Left ventricle myocardium superior (tissue), 1 donor: ENCODE measurements around the gene LCE3B. TPM values are rescaled to one million over a fixed set of nuclear protein-coding genes. Genes with fewer than 3 reads are reported as not detected.

Experiments
- ATAC-seq: fragments of 200-7000 bp; cut with Tn5 transposase; one replicate; pipeline ENCODE4 v1.9.1; 2020; ENCODE audit warnings: mild to moderate bottlenecking, moderate library complexity
- DNase-seq: peaks from one replicate; pipeline ENCODE4 v3.0.0-alpha.2; 2020
- intact Hi-C: fragments of 100-400 bp; cut with micrococcal nuclease; formaldehyde crosslinking; loops from one replicate; pipeline ENCODE4 v1.11.0; 2022
- total RNA-seq: library from RNA; stranded (reverse); fragmentation: NEBNext Ultra II Directional; extraction: Animal tissue kit (Norgen Biotek cat#: 25700); gene quantifications from one replicate; pipeline ENCODE4 v1.2.1, GENCODE V29; 2021
- donor health status: DM: no; HTN: yes; CAD: no; lungs with severe emphysema.

Gene LCE3B
- total RNA-seq, 1 donor from 2014 or later = not detected

- intact Hi-C loops = no loop called here
- DNase-seq (no peak), ATAC-seq (no peak)
Observed at GRCh38 chr1:152654110-152654509, 40.5 kb downstream of the LCE3B start.

- no peak for DNase-seq
- no peak for ATAC-seq
- intact Hi-C loops = no loop called here
Observed at GRCh38 chr1:152656459-152656858, 42.8 kb downstream of the LCE3B start.

- DNase-seq = no peak
- ATAC-seq = no peak
- intact Hi-C loops = no loop called here
Observed at GRCh38 chr1:152657677-152658076, 44.1 kb downstream of the LCE3B start.

GRCh38 chr1:152658649-152659048 lies 45.0 kb downstream of the LCE3B start:
- DNase-seq (no peak), ATAC-seq (no peak)
- intact Hi-C loops = no loop called here

- DNase-seq (no peak), ATAC-seq (no peak)
- intact Hi-C loops = no loop called here
Observed at GRCh38 chr1:152663098-152663497, 49.5 kb downstream of the LCE3B start, which contains the start of gene LCE2D. TSS of gene LCE2D (plus strand) at chr1:152663380. CDS start at chr1:152664106, 726 bp downstream.

Other genes starting within 250 kb of the LCE3B start
- not detected for gene CRNN, start 199.5 kb upstream of the LCE3B start, total RNA-seq
- not detected for gene LCE5A, start 103.0 kb upstream of the LCE3B start, total RNA-seq
- gene CRCT1, start 99.3 kb upstream of the LCE3B start, total RNA-seq = not detected
- gene LCE3E, start 47.0 kb upstream of the LCE3B start, total RNA-seq = not detected
- gene LCE3D, start 33.3 kb upstream of the LCE3B start, total RNA-seq = not detected
- not detected for gene LCE3C, start 13.6 kb upstream of the LCE3B start, total RNA-seq
- gene LCE3A, start 9.3 kb downstream of the LCE3B start, total RNA-seq = not detected
- gene LCE2D, start 49.6 kb downstream of the LCE3B start, total RNA-seq = not detected
- not detected for gene LCE2C, start 61.5 kb downstream of the LCE3B start, total RNA-seq
- not detected for gene LCE2B, start 72.3 kb downstream of the LCE3B start, total RNA-seq
- not detected for gene LCE2A, start 84.5 kb downstream of the LCE3B start, total RNA-seq
- gene LCE4A, start 94.3 kb downstream of the LCE3B start, total RNA-seq = not detected
- gene KPRP, start 144.2 kb downstream of the LCE3B start, total RNA-seq = not detected
- gene LCE1F, start 161.3 kb downstream of the LCE3B start, total RNA-seq = not detected
- gene LCE1E, start 172.4 kb downstream of the LCE3B start, total RNA-seq = not detected
- gene LCE1D, start 182.9 kb downstream of the LCE3B start, total RNA-seq = not detected
- not detected for gene LCE1C, start 192.8 kb downstream of the LCE3B start, total RNA-seq
- not detected for gene LCE1B, start 198.2 kb downstream of the LCE3B start, total RNA-seq
- not detected for gene LCE1A, start 213.7 kb downstream of the LCE3B start, total RNA-seq
- not detected for gene LCE6A, start 229.0 kb downstream of the LCE3B start, total RNA-seq
- gene LCE7A, start 246.2 kb downstream of the LCE3B start, total RNA-seq = not detected